Ovary (tissue), 9 donors: ENCODE measurements around the gene SPACA4. TPM values are rescaled to one million over a fixed set of nuclear protein-coding genes. Genes with fewer than 3 reads are reported as not detected.

ENCODE experiments used
- DNase-seq, 5 donors: peaks; one replicate each; pipeline ENCODE4 v3.0.0-alpha.2; 2019 to 2020
- H3K27ac ChIP-seq, 2 donors: fragments of 200-600 bp; one replicate each; pipeline versions ENCODE4 v1.5.1 to v1.8.0; 2019 to 2022
- H3K27me3 ChIP-seq: fragments of 200-600 bp; one replicate; pipeline ENCODE4 v1.8.0; 2022
- H3K36me3 ChIP-seq: fragments of 200-600 bp; sonication (generic); one replicate; pipeline ENCODE4 v1.5.1; 2019
- H3K4me1 ChIP-seq: one replicate; pipeline ENCODE4 v1.8.1; 2013; ENCODE audit warnings: mild to moderate bottlenecking, moderate library complexity; ENCODE audit not compliant: insufficient read depth
- H3K4me3 ChIP-seq: fragments of 200-600 bp; sonication (generic); one replicate; pipeline ENCODE4 v1.5.1; 2017
- H3K9me3 ChIP-seq, 2 donors: fragments of 200-600 bp in 1 of 2; sonication (generic) in 1 of 2; one replicate each; pipeline versions ENCODE4 v1.5.1 to v1.8.1; 2013 to 2019; ENCODE audit warnings: mild to moderate bottlenecking in 1 of 2, moderate library complexity in 1 of 2
- CTCF ChIP-seq, 3 donors: fragments of 450-650 bp in 2 of 3; fragments of 200-600 bp in 1 of 3; IDR thresholded peaks; one replicate each; pipeline versions ENCODE4 v1.5.1 to v1.8.0; 2016 to 2022; ENCODE audit warnings: antibody characterized with exemption in 3 of 3, mild to moderate bottlenecking in 1 of 3
- EP300 ChIP-seq: sonication (generic); formaldehyde crosslinking; IDR thresholded peaks from one replicate; pipeline ENCODE4 v1.6.1; 2017; ENCODE audit warnings: antibody characterized with exemption
- POLR2A ChIP-seq: fragments of 450-650 bp; IDR thresholded peaks from one replicate; pipeline ENCODE4 v1.6.1; 2017; ENCODE audit warnings: antibody characterized with exemption, mild to moderate bottlenecking, moderate library complexity
- WGBS, 3 donors: extraction: QIAGEN DNeasy Blood & Tissue Kit in 1 of 3; methylation state at CpG; one replicate each; pipeline versions ENCODE4 v1.1.5 to v1.1.7; 2013 to 2017; 5-methylcytosine and 5-hydroxymethylcytosine counted together
- intact Hi-C, 4 donors: fragments of 100-400 bp; cut with DNase I; formaldehyde crosslinking; loops; one replicate each; pipeline versions ENCODE4 v1.11.0 to v1.15.1; 2022 to 2023
- polyA plus RNA-seq, 2 donors: library from polyadenylated mRNA; stranded (reverse); fragments of 200-250 nt in 1 of 2; fragments of 350-450 nt in 1 of 2; fragmentation: Illumina TruSeq in 1 of 2; extraction: RNeasy Lipid Tissue Mini Kit (QIAGEN cat#74804) in 1 of 2; gene quantifications; one replicate each; pipeline ENCODE4 v1.2.3, GENCODE V29; 2013 to 2014
- total RNA-seq, 7 donors: library from RNA; depleted of rRNA in 2 of 7; stranded (reverse); fragments of >200 nt in 2 of 7; fragmentation: NEBNext Ultra II Directional in 3 of 7; extraction: Animal tissue kit (Norgen Biotek cat#: 25700) in 3 of 7; gene quantifications; one replicate each; pipeline versions ENCODE4 v1.1.0 to v1.2.4, GENCODE V29; 2016 to 2023
- donor health status: DM: no; HTN: no; CAD: no; lungs with moderate emphysema.
- donor health status: DM: no; HTN: no; CAD: no.
- donor health status: Bipolar disorder and iron deficiency.
- donor health status: DM: yes; HTN: yes; CAD: no.
- donor health status: DM: no; HTN: no; CAD: no.
- donor health status: DM: yes; HTN: yes; CAD: no.

Gene SPACA4
- total and polyA plus RNA-seq, 9 donors: not detected

GRCh38 chr19:48561412-48561811 is 45.1 kb upstream of the SPACA4 start:
- H3K27ac ChIP-seq: no peak overlapping the region
- H3K9me3 ChIP-seq: no peaks in the 10 kb centered on the region
- H3K4me1 ChIP-seq: no peaks in the 10 kb centered on the region
- intact Hi-C loops: no loop called here
- 86 to 93% (median 88%) methylated on average over 11 of the region's 11 CpGs for WGBS, 3 donors
- no peaks in the 10 kb centered on the region for H3K27me3 ChIP-seq
- TF ChIP-seq POLR2A: no peak
- no peak for TF ChIP-seq CTCF (IDR thresholded peaks at IDR 0.05)
- TF ChIP-seq EP300: no peak
- no peak for DNase-seq
- no peak overlapping the region for H3K4me3 ChIP-seq
- no peaks in the 10 kb centered on the region for H3K36me3 ChIP-seq

- DNase-seq: no peak
- 79 to 82% (median 80%) methylated on average over 7 of the region's 7 CpGs for WGBS, 3 donors
- no peak overlapping the region for H3K27ac ChIP-seq
- no peaks in the 10 kb centered on the region for H3K27me3 ChIP-seq
- H3K36me3 ChIP-seq: no peaks in the 10 kb centered on the region
- H3K4me1 ChIP-seq: no peaks in the 10 kb centered on the region
- TF ChIP-seq EP300 (no peak), CTCF (IDR thresholded peaks at IDR 0.05) (no peak), POLR2A (no peak)
- no peak overlapping the region for H3K4me3 ChIP-seq
- H3K9me3 ChIP-seq: no peaks in the 10 kb centered on the region
- intact Hi-C loops: no loop called here
Observed at GRCh38 chr19:48565090-48565489, 41.5 kb upstream of the SPACA4 start.

GRCh38 chr19:48568345-48568886 is 38.1 kb upstream of the SPACA4 start:
- H3K4me3 ChIP-seq: no peak overlapping the region
- no peaks in the 10 kb centered on the region for H3K36me3 ChIP-seq
- DNase-seq: peak; percentile 58 to 84 (median 77)
- intact Hi-C loops: no loop called here
- H3K27ac ChIP-seq: no peak overlapping the region
- no peaks in the 10 kb centered on the region for H3K4me1 ChIP-seq
- WGBS, 3 donors: 0 to 8% (median 1%) methylated on average over 14 to 19 of the region's 19 CpGs
- no peaks in the 10 kb centered on the region for H3K27me3 ChIP-seq
- H3K9me3 ChIP-seq: no peaks in the 10 kb centered on the region
- TF ChIP-seq CTCF (IDR thresholded peaks at IDR 0.05): no peak
- TF ChIP-seq EP300: no peak
- no peak for TF ChIP-seq POLR2A

GRCh38 chr19:48569814-48570213 is 36.7 kb upstream of the SPACA4 start:
- H3K4me3 ChIP-seq: no peak overlapping the region
- no peak for DNase-seq
- no peak overlapping the region for H3K27ac ChIP-seq
- no peaks in the 10 kb centered on the region for H3K9me3 ChIP-seq
- WGBS, 3 donors: 44 to 51% (median 48%) methylated on average over 11 of the region's 11 CpGs
- no peaks in the 10 kb centered on the region for H3K4me1 ChIP-seq
- no peaks in the 10 kb centered on the region for H3K27me3 ChIP-seq
- intact Hi-C loops: no loop called here
- H3K36me3 ChIP-seq: no peaks in the 10 kb centered on the region
- no peak for TF ChIP-seq POLR2A
- no peak for TF ChIP-seq EP300
- no peak for TF ChIP-seq CTCF (IDR thresholded peaks at IDR 0.05)
